Measurements from ENCODE around the gene CCDC190.
A peak's percentile ranks its signal among the peaks of the same experiment; 100 is the strongest.
"Not testable (repeated sequence)": the region's sequence is repeated elsewhere in the genome, so short reads cannot be mapped to it uniquely, and the experiment has no call there.

The CCDC190 gene

DNA sequence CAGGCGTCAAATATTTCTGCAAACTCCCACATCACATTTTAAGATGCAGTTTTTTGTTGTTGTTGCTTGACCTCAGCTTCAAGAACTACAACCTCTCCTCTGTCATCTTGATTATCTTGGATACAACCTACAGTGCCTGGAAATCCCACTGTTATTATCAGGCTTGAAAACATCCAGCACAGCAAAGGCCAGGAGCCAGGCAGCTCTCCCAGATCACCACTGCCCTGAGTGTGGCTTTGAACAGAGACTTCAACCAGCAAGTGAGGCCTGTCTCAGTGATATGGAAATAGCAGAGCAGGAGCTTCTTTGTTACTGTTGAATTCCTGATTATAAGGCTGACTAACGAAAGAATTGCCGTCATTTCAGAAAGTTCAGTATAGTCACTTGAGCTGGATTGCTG lies 28.5 kb downstream of the CCDC190 start:
- no peak for DNase-seq (ENCODE audit: low spot score)

DNA sequence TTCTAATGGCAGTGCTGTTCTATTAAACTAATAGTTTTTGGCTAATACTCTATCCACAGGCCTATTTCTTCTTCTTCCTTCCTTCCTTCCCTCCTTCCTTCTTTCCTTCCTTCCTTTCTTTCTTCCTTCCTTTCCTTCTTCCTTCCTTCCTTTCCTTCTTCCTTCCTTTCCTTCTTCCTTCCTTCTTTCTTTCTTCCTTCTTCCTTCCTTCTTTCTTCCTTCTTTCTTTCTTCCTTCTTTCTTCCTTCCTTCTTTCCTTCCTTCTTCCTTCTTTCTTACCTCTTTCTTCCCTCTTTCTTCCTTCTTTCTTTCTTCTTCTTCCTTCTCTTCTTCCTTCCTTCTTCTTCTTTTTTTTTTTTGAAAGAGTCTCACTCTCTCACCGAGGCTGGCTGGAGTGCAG lies 31.7 kb downstream of the CCDC190 start:
- DNase-seq (ENCODE audit: low spot score), result no peak

DNA sequence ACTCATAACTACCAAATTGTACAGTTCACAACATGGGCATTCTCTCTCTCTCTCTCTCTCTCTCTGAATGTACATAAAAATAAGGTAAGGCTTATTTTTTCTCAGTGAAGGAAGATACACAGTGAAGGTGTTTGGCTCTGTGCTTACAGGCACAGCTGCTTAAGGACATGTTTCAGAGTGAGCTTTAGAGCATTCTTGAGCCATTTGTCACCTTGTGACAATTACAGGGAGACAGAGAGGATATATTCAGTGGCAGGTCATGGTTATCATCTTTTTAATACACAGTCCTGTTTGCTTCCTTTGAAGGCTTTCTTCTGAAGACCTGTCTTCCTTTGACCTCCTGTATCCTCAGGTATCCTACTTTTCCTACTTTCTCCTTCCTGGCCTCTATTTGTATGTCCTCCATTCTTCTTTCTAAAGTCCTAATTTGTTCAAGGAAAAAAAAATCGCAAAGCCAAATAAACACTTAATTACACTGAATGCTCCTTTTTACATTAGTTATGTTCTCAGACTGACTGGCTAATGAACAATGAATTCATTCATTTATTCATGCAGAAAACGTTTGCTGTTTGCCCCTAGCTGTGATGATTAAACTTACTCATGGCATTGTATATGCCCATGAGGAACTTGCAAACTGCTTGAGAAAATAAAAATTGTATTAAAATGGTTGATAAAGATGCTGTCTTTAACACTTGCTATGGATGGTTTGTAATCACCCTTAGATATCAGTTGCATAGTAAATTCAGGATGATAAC lies 37.0 kb downstream of the CCDC190 start:
- DNase-seq (ENCODE audit: low spot score), result no peak

DNA sequence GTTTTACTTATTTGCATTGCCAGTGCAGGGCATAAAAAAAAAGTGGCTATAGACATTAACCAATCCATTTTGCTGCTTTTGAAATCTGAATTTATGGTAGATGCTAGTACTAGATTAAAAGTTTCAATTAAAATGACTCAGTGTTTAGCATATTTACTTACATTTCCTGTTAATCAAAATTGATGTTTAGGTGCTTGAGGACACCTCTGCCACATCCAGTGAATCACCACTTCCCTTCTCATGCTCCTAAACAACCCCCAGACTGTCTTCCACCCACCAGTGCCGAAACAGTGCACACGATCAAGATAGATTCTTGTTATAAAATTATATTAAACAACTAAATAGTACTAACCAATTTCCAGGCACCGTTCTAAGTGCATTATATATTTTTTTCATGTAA lies 37.7 kb downstream of the CCDC190 start:
- no peak for DNase-seq (ENCODE audit: low spot score)

DNA sequence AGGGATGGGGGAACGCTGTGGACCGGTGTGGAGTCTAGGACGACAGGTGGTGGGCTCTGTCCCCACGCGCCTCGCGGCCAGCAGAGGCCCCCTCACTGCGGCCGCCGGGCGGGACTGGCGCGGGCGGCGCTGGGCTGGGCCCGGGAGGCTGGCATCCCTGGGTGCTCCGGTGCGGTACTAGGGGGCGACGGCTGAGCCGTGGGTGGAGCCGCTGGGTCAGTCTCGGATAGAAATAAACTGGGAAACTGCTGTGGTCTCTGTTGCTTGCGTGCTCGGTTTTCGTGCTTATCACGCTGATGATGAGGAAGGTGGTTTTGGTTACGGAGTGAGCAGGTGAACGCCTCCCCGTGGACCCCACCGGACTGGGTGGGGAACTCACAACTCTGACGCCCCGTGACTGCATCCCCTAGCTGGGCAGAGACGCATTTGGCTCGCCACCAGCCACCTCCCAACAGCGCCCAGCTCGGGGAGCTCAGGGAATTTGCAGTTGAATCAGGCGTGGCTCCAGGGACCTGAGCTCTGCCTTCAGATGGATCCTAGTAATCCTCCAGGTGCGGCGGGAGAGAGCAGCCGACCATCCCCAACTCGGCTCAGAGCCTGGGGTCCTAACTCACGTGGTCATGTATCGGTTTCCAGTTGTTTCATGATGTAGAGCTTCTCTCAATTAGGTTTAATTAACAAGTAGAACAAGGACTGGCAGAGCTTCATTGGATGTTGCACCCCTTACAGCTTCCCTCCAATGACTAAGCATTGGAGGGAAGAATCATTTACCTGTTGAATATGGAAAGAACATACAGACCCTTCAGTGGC lies 38.4 kb downstream of the CCDC190 start:
- peak; percentile 20 for DNase-seq (ENCODE audit: low spot score)

DNA sequence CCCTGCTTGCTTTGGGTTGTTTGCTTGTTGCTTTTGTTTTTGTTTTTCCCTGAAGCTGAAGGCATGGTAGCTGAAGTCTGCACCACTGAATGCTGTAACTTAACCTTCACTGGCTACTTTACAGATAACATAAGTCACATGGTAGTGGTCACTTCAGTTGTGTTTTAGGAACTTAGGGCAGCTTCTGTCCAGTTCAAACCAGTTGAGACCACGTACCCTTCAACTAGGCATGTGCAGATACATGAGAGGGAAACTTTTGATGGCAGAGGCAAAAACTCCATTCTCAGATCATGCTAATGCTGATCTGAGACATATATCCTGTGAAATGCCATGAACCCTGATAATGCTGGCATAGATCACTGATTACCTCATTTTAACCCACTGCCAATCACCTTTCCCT lies 42.3 kb downstream of the CCDC190 start:
- not testable (repeated sequence) for DNase-seq (ENCODE audit: low spot score)

DNA sequence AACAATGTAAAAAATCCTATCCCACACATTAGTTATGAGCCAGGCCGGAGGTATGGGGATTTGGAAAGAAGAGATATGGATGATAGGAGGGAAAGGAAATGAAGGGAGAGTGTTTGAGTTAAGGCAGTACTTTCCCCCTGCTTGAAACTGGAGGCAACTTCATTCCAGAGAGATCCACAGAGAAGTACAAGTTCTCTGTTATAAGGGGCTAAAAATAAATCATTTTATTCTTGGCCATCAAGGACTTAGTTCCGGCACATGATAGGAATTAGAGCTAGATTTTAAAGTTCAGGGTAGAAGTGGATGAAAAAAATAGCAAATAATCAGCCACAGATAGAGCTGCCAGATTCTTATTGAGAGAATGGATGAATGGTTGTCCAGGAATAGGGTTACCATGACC lies 42.8 kb downstream of the CCDC190 start:
- not testable (repeated sequence) for DNase-seq (ENCODE audit: low spot score)

DNA sequence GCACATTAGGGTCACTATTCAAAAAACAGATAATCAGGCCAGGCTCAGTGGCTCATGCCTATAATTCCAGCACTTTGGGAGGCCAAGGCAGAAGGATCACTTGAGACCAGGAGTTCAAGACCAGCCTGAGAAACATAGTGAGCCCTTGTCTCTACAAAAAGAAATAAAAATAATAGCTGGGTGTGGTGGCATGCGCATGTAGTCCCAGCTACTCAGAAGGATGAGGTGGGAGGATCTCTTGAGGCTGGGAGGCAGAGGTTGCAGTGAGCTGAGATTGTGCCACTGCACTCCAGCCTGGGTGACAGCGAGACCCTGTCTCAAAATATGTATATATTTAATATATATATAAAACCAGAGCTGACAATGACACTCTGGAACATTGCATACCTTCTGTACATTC lies 48.6 kb downstream of the CCDC190 start:
- DNase-seq (ENCODE audit: low spot score), result not testable (repeated sequence)

DNA sequence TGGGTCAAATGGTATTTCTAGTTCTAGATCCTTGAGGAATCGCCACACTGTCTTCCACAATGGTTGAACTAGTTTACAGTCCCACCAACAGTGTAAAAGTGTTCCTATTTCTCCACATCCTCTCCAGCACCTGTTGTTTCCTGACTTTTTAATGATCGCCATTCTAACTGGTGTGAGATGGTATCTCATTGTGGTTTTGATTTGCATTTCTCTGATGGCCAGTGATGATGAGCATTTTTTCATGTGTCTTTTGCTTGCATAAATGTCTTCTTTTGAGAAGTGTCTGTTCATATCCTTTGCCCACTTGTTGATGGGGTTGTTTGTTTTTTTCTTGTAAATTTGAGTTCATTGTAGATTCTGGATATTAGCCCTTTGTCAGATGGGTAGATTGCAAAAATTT lies 53.5 kb downstream of the CCDC190 start:
- DNase-seq (ENCODE audit: low spot score), result not testable (repeated sequence)

Data from AG08395 (cell line).